Measurements from ENCODE around the gene RNF220. TPM values are rescaled to one million over a fixed set of nuclear protein-coding genes. Genes with fewer than 3 reads are reported as not detected.

The RNF220 gene
- total and polyA plus RNA-seq, 4 donors = 44.2 to 70.5 (median 52.8) TPM

DNA sequence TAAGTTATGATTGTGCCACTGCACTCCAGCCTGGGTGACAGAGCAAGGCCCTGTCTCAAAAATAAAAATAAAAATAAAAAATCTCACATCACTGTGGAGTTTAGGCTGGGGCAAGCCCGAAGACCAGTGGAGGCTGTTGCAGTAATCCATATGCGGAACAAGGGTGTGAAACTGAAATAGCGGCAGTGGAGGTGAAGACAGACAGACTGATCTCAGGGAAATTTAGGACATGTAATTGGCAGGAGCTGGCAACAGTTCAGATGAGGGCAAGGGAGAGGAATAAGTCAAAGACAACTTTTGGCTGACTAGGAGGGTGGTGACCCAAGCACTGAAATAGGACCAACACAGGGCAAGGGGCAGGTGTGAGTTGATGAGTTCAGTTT is 277.8 kb downstream of the RNF220 start:
- Histone ChIP-seq H3K27me3 (ENCODE audit: control insufficient read depth in 1 of 2, insufficient read depth in 2 of 2, low read length in 1 of 2) (no peaks in the 10 kb centered on the region), H3K9me3 (ENCODE audit: control insufficient read depth, low read length) (no peaks in the 10 kb centered on the region), H3K36me3 (ENCODE audit: control insufficient read depth in 1 of 2, insufficient read depth in 2 of 2, low read length in 1 of 2) (no peaks in the 10 kb centered on the region), H3K4me3 (ENCODE audit: low read length in 2 of 2) (no peak overlapping the region), H3K4me1 (ENCODE audit: control insufficient read depth in 1 of 2, insufficient read depth in 2 of 2, low read length in 2 of 2) (no peaks in the 10 kb centered on the region), H3K27ac (ENCODE audit: low read depth in 1 of 2, low read length in 2 of 2) (no peak overlapping the region)
- no peak for ATAC-seq (ENCODE audit: low FRiP score)
- 95% methylated on average over 3 of the region's 3 CpGs for WGBS, 2 donors
- DNase-seq = no peak
- intact Hi-C loops (cut with DNase I) = no loop called here

DNA sequence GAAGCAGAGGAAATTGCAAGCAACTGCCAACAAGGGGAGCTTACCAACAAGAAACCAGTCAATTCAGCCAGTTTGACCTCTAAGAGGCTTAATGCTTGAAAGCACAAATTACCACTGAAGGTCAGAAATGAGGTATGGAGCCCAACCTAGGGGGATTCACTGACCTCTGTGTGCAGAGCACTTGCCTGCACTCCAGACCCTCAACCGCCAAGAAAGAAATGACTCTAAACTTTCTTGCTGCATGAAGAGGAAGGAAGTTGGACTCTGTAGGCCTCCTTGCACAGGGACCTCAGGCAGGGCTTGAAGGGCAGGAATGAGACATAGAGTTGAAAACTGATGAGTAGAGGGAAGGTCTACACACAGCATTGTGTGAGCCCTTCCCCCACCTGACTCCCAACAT is 279.5 kb downstream of the RNF220 start:
- Histone ChIP-seq H3K4me1 (ENCODE audit: control insufficient read depth in 1 of 2, insufficient read depth in 2 of 2, low read length in 2 of 2) (no peaks in the 10 kb centered on the region), H3K27ac (ENCODE audit: low read depth in 1 of 2, low read length in 2 of 2) (no peak overlapping the region), H3K27me3 (ENCODE audit: control insufficient read depth in 1 of 2, insufficient read depth in 2 of 2, low read length in 1 of 2) (no peaks in the 10 kb centered on the region), H3K9me3 (ENCODE audit: control insufficient read depth, low read length) (no peaks in the 10 kb centered on the region), H3K4me3 (ENCODE audit: low read length in 2 of 2) (no peak overlapping the region), H3K36me3 (ENCODE audit: control insufficient read depth in 1 of 2, insufficient read depth in 2 of 2, low read length in 1 of 2) (no peaks in the 10 kb centered on the region)
- DNase-seq (no peak), ATAC-seq (ENCODE audit: low FRiP score) (no peak)
- intact Hi-C loops (cut with DNase I) = no loop called here
- 89 to 92% methylated on average over 1 of the region's 1 CpG for WGBS, 2 donors

DNA sequence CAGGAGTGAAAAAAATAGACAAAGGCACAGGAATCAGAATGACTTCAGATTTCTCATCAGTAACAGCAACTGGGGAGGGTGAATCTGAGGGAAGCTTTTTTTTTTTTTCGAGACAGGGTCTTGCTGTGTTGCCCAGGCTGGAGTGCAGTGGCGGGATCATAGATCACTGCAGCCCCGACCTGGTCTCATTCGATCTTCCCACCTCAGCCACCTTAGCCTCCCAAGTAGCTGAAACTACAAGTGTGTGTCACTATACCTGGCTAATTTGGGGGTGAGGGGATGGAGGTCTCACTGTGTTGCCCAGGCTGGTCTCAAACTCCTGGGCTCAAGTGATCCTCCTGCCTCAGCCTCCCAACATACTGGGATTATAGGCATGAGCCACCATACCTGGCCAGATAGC is 280.2 kb downstream of the RNF220 start:
- no peaks in the 10 kb centered on the region for H3K9me3 ChIP-seq (ENCODE audit: control insufficient read depth, low read length)
- H3K4me3 ChIP-seq (ENCODE audit: low read length in 2 of 2) = no peak overlapping the region
- no peaks in the 10 kb centered on the region for H3K27me3 ChIP-seq (ENCODE audit: control insufficient read depth in 1 of 2, insufficient read depth in 2 of 2, low read length in 1 of 2)
- no peaks in the 10 kb centered on the region for H3K4me1 ChIP-seq (ENCODE audit: control insufficient read depth in 1 of 2, insufficient read depth in 2 of 2, low read length in 2 of 2)
- intact Hi-C loops (cut with DNase I) = no loop called here
- 88 to 92% methylated on average over 4 of the region's 4 CpGs for WGBS, 2 donors
- DNase-seq (no peak), ATAC-seq (ENCODE audit: low FRiP score) (no peak)
- no peak overlapping the region for H3K27ac ChIP-seq (ENCODE audit: low read depth in 1 of 2, low read length in 2 of 2)
- no peaks in the 10 kb centered on the region for H3K36me3 ChIP-seq (ENCODE audit: control insufficient read depth in 1 of 2, insufficient read depth in 2 of 2, low read length in 1 of 2)

DNA sequence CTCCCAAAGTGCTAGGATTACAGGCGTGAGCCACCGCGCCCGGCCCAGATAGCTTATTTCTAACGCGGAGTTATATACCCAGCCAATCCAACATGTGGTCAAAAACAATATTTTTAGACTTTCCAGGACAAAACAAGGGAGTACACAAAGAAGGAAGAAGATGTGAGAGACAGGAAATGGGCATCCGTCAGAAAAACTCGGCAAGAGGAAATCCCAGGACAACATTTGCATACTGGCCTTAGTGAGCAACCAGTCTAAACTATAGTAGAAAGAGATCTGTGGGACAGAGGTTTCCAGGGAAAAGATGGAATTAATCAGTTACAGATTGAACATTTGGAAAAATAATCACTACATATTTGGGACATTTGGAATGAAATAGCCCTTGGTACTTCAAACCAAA is 280.8 kb downstream of the RNF220 start:
- intact Hi-C loops (cut with DNase I) = no loop called here
- Histone ChIP-seq H3K27ac (ENCODE audit: low read depth in 1 of 2, low read length in 2 of 2) (no peak overlapping the region), H3K4me3 (ENCODE audit: low read length in 2 of 2) (no peak overlapping the region), H3K27me3 (ENCODE audit: control insufficient read depth in 1 of 2, insufficient read depth in 2 of 2, low read length in 1 of 2) (no peaks in the 10 kb centered on the region), H3K36me3 (ENCODE audit: control insufficient read depth in 1 of 2, insufficient read depth in 2 of 2, low read length in 1 of 2) (no peaks in the 10 kb centered on the region), H3K9me3 (ENCODE audit: control insufficient read depth, low read length) (no peaks in the 10 kb centered on the region), H3K4me1 (ENCODE audit: control insufficient read depth in 1 of 2, insufficient read depth in 2 of 2, low read length in 2 of 2) (no peaks in the 10 kb centered on the region)
- DNase-seq (no peak), ATAC-seq (ENCODE audit: low FRiP score) (no peak)
- 81% methylated on average over 8 of the region's 8 CpGs for WGBS, 2 donors

DNA sequence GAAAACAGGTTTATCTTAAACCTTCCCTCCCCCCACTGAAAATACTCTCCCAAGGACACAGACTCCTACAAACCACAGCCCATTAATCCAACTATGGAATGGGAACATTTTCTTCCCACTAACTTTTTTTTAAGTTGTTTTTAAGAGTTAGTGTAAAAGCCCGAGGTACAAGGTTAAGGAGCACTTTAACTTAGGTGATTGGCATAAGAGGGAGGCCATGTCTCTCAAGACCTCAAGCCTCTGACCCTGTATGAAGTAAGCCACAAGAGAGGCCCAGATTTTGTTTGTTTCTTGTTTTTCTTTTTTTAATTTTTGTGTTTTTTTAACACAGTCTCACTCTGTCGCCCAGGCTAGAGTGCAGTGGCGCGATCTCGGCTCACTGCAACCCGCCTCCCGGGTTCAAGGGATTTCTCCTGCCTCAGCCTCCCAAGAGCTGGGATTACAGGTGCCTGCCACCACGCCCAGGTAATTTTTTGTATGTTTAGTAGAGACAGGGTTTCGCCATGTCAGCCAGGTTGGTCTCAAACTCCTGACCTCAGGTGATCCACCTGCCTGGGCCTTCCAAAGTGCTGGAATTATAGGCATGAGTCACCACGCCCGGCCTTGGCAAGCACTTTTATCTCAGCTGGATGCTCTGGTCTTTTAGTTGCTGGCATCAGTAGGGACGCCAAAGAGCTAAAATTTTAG is 283.8 kb downstream of the RNF220 start:
- Histone ChIP-seq H3K27me3 (ENCODE audit: control insufficient read depth in 1 of 2, insufficient read depth in 2 of 2, low read length in 1 of 2) (no peaks in the 10 kb centered on the region), H3K4me1 (ENCODE audit: control insufficient read depth in 1 of 2, insufficient read depth in 2 of 2, low read length in 2 of 2) (no peaks in the 10 kb centered on the region), H3K4me3 (ENCODE audit: low read length in 2 of 2) (no peak overlapping the region), H3K9me3 (ENCODE audit: control insufficient read depth, low read length) (no peaks in the 10 kb centered on the region), H3K36me3 (ENCODE audit: control insufficient read depth in 1 of 2, insufficient read depth in 2 of 2, low read length in 1 of 2) (no peaks in the 10 kb centered on the region), H3K27ac (ENCODE audit: low read depth in 1 of 2, low read length in 2 of 2) (no peak overlapping the region)
- WGBS, 2 donors = 84% methylated on average over 12 of the region's 12 CpGs
- intact Hi-C loops (cut with DNase I) = no loop called here
- no peak for DNase-seq
- no peak for ATAC-seq (ENCODE audit: low FRiP score)

DNA sequence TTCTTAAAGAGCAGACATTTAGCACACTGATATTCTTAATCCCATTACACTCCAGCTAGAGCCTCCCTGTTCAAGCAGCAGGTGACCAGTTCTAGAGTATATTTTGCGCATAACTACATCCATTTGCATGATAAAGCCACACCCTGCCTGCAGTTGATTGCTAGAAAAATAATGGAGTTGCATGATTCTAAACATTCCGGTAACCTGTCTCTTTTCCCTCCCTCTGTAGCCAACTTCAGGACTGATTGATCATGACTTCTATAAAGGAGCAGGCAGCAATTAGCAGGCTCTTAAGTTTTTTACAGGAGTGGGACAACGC is 284.4 kb downstream of the RNF220 start:
- no peak for DNase-seq
- 74 to 83% methylated on average over 3 of the region's 3 CpGs for WGBS, 2 donors

DNA sequence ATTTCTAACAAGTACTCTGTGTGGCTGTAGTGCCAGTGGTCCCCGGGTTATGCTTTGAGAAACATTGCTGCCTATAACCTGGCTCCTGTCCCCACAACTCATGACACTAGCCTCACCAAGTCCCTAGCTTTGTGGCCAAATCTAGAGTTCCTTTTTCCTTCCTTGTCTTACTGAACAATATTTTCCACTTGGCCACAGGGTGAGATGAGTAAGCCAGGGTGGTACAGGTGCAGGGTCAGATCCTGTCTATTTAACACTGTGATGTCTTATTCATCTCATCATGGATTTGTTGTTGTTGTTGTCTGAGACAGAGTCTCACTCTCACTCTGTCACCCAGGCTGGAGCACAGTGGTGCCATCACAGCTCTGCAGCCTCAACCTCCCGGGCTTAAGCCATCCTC is 288.1 kb downstream of the RNF220 start:
- H3K36me3 ChIP-seq (ENCODE audit: control insufficient read depth in 1 of 2, insufficient read depth in 2 of 2, low read length in 1 of 2) = no peaks in the 10 kb centered on the region
- no peaks in the 10 kb centered on the region for H3K4me1 ChIP-seq (ENCODE audit: control insufficient read depth in 1 of 2, insufficient read depth in 2 of 2, low read length in 2 of 2)

More for the DNA sequence above, 284.4 kb downstream of the RNF220 start:
- H3K9me3 ChIP-seq (ENCODE audit: control insufficient read depth, low read length) = no peaks in the 10 kb centered on the region
- no peaks in the 10 kb centered on the region for H3K4me1 ChIP-seq (ENCODE audit: control insufficient read depth in 1 of 2, insufficient read depth in 2 of 2, low read length in 2 of 2)
- ATAC-seq (ENCODE audit: low FRiP score) = no peak
- intact Hi-C loops (cut with DNase I) = no loop called here
- H3K27me3 ChIP-seq (ENCODE audit: control insufficient read depth in 1 of 2, insufficient read depth in 2 of 2, low read length in 1 of 2) = no peaks in the 10 kb centered on the region
- H3K27ac ChIP-seq (ENCODE audit: low read depth in 1 of 2, low read length in 2 of 2) = no peak overlapping the region
- no peak overlapping the region for H3K4me3 ChIP-seq (ENCODE audit: low read length in 2 of 2)
- no peaks in the 10 kb centered on the region for H3K36me3 ChIP-seq (ENCODE audit: control insufficient read depth in 1 of 2, insufficient read depth in 2 of 2, low read length in 1 of 2)

DNA sequence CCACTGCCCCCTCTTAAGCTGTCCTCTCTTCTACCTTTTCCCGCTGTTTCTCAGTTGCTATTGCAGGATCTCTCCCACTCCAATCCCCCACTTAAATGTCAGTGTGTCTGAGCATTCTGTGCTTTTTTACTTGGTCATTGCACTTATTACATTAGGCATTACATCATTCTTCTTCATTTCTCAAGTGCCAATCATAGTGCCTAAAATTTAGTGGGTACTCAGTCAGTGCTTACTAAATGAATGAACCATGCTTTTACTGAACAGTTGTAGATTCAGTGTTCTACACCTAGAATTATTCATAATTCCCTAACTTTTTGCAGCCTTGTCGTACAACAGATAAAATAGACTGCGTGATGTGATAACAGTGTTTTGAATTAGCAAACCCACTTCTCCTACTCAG is 288.8 kb downstream of the RNF220 start:
- 88 to 93% methylated on average over 3 of the region's 3 CpGs for WGBS, 2 donors
- intact Hi-C loops (cut with DNase I) = no loop called here

More for the DNA sequence above, 288.1 kb downstream of the RNF220 start:
- DNase-seq (no peak), ATAC-seq (ENCODE audit: low FRiP score) (no peak)
- Histone ChIP-seq H3K4me3 (ENCODE audit: low read length in 2 of 2) (no peak overlapping the region), H3K27ac (ENCODE audit: low read depth in 1 of 2, low read length in 2 of 2) (no peak overlapping the region), H3K27me3 (ENCODE audit: control insufficient read depth in 1 of 2, insufficient read depth in 2 of 2, low read length in 1 of 2) (no peaks in the 10 kb centered on the region), H3K9me3 (ENCODE audit: control insufficient read depth, low read length) (no peaks in the 10 kb centered on the region)
- WGBS, 2 donors = 84 to 90% methylated on average over 2 of the region's 2 CpGs
- intact Hi-C loops (cut with DNase I) = no loop called here

DNA sequence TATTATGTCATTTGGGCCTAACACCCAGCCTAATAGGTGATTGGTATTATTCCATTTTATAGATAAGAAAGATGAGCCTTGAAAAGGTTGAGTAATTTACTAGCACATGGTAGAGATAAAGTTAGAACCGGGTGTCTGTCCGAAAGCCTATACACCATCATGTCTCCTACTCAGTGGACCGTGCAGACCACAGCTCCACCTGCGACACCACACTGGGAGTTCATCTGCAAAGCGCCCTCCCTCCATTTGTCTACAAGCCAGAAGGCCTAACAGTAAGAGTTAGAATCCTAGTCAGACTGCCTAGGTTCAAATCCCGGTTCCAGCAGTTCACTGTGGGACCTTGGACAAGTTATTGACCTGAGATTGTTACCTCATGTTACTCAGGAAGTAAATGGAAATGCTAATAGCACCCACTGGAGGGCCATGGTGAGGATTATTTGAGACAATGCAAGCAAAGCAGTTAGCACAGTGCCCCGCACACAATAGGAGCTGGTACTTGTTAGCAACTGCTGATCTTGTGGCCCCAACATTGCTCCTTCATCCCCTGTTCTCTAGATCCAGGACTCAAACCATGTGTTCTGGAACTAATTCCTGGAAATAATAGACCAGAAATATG is 289.9 kb downstream of the RNF220 start:
- Histone ChIP-seq H3K27ac (ENCODE audit: low read depth in 1 of 2, low read length in 2 of 2) (no peak overlapping the region), H3K36me3 (ENCODE audit: control insufficient read depth in 1 of 2, insufficient read depth in 2 of 2, low read length in 1 of 2) (no peaks in the 10 kb centered on the region), H3K4me1 (ENCODE audit: control insufficient read depth in 1 of 2, insufficient read depth in 2 of 2, low read length in 2 of 2) (no peaks in the 10 kb centered on the region), H3K9me3 (ENCODE audit: control insufficient read depth, low read length) (no peaks in the 10 kb centered on the region), H3K27me3 (ENCODE audit: control insufficient read depth in 1 of 2, insufficient read depth in 2 of 2, low read length in 1 of 2) (no peaks in the 10 kb centered on the region), H3K4me3 (ENCODE audit: low read length in 2 of 2) (no peak overlapping the region)
- no peak for DNase-seq
- ATAC-seq (ENCODE audit: low FRiP score) = no peak
- WGBS, 2 donors = 95 to 96% methylated on average over 7 of the region's 7 CpGs
- intact Hi-C loops (cut with DNase I) = no loop called here

More for the DNA sequence above, 288.8 kb downstream of the RNF220 start:
- no peaks in the 10 kb centered on the region for H3K36me3 ChIP-seq (ENCODE audit: control insufficient read depth in 1 of 2, insufficient read depth in 2 of 2, low read length in 1 of 2)
- no peak for DNase-seq
- H3K9me3 ChIP-seq (ENCODE audit: control insufficient read depth, low read length) = no peaks in the 10 kb centered on the region
- no peak overlapping the region for H3K27ac ChIP-seq (ENCODE audit: low read depth in 1 of 2, low read length in 2 of 2)
- no peaks in the 10 kb centered on the region for H3K27me3 ChIP-seq (ENCODE audit: control insufficient read depth in 1 of 2, insufficient read depth in 2 of 2, low read length in 1 of 2)
- no peak for ATAC-seq (ENCODE audit: low FRiP score)
- no peaks in the 10 kb centered on the region for H3K4me1 ChIP-seq (ENCODE audit: control insufficient read depth in 1 of 2, insufficient read depth in 2 of 2, low read length in 2 of 2)
- H3K4me3 ChIP-seq (ENCODE audit: low read length in 2 of 2) = no peak overlapping the region

All from aorta (tissue), 5 donors.